ENCODE measurements around the gene DIS3L2.

- TF ChIP-seq EZH2 (IDR thresholded peaks at IDR 0.05; ENCODE audit: insufficient read depth, poor library complexity, severe bottlenecking) (no peak), EZH2phosphoT487 (IDR thresholded peaks at IDR 0.05; ENCODE audit: insufficient read depth, low read depth) (no peak)
Measured at GRCh38 chr2:231975001-231975400, 13.5 kb downstream of the DIS3L2 start.
